HG03108 (cell line): Measurements from ENCODE around the gene COL4A2.

Experiments used
- ATAC-seq: cut with Tn5 transposase; IDR thresholded peaks from one replicate; pipeline ENCODE4 v1.9.1; 2021; ENCODE audit warnings: moderate library complexity; ENCODE audit not compliant: unreplicated experiment

Gene COL4A2

GRCh38 chr13:110289661-110290060 lies 17.4 kb upstream of the COL4A2 start:
- no peak for ATAC-seq

- ATAC-seq, result no peak
Measured at GRCh38 chr13:110290153-110290552, 16.9 kb upstream of the COL4A2 start.

- ATAC-seq, result no peak
Measured at GRCh38 chr13:110290826-110291225, 16.3 kb upstream of the COL4A2 start.

- ATAC-seq, result no peak
Measured at GRCh38 chr13:110291286-110291685, 15.8 kb upstream of the COL4A2 start.

GRCh38 chr13:110293037-110293436 lies 14.0 kb upstream of the COL4A2 start:
- ATAC-seq, result no peak

- no peak for ATAC-seq
Measured at GRCh38 chr13:110293649-110294048, 13.4 kb upstream of the COL4A2 start.

- ATAC-seq, result no peak
Measured at GRCh38 chr13:110294146-110294545, 12.9 kb upstream of the COL4A2 start.

GRCh38 chr13:110294622-110295021 lies 12.5 kb upstream of the COL4A2 start:
- ATAC-seq, result no peak

GRCh38 chr13:110297011-110297410 lies 10.1 kb upstream of the COL4A2 start:
- ATAC-seq, result no peak

- ATAC-seq, result no peak
Measured at GRCh38 chr13:110297766-110298504, 9.1 kb upstream of the COL4A2 start.

- ATAC-seq, result no peak
Measured at GRCh38 chr13:110298505-110299282, 8.4 kb upstream of the COL4A2 start.

GRCh38 chr13:110299283-110299840 lies 7.7 kb upstream of the COL4A2 start:
- no peak for ATAC-seq

GRCh38 chr13:110300090-110300815 lies 6.8 kb upstream of the COL4A2 start:
- no peak for ATAC-seq

GRCh38 chr13:110301083-110301482 lies 6.0 kb upstream of the COL4A2 start:
- no peak for ATAC-seq

GRCh38 chr13:110301606-110302553 lies 5.2 kb upstream of the COL4A2 start:
- no peak for ATAC-seq

- ATAC-seq, result no peak
Measured at GRCh38 chr13:110302997-110303396, 4.1 kb upstream of the COL4A2 start.

- ATAC-seq, result no peak
Measured at GRCh38 chr13:110303644-110304043, 3.4 kb upstream of the COL4A2 start.

- no peak for ATAC-seq
Measured at GRCh38 chr13:110304256-110304655, 2.8 kb upstream of the COL4A2 start.

GRCh38 chr13:110305001-110305400 lies 2.1 kb upstream of the COL4A2 start:
- ATAC-seq, result no peak

- ATAC-seq, result no peak
Measured at GRCh38 chr13:110305544-110305943, 1.5 kb upstream of the COL4A2 start.
